ENCODE measurements around the gene ZNF662.
"Not testable (repeated sequence)": the region's sequence is repeated elsewhere in the genome, so short reads cannot be mapped to it uniquely, and the experiment has no call there.

ZNF662 gene

DNA sequence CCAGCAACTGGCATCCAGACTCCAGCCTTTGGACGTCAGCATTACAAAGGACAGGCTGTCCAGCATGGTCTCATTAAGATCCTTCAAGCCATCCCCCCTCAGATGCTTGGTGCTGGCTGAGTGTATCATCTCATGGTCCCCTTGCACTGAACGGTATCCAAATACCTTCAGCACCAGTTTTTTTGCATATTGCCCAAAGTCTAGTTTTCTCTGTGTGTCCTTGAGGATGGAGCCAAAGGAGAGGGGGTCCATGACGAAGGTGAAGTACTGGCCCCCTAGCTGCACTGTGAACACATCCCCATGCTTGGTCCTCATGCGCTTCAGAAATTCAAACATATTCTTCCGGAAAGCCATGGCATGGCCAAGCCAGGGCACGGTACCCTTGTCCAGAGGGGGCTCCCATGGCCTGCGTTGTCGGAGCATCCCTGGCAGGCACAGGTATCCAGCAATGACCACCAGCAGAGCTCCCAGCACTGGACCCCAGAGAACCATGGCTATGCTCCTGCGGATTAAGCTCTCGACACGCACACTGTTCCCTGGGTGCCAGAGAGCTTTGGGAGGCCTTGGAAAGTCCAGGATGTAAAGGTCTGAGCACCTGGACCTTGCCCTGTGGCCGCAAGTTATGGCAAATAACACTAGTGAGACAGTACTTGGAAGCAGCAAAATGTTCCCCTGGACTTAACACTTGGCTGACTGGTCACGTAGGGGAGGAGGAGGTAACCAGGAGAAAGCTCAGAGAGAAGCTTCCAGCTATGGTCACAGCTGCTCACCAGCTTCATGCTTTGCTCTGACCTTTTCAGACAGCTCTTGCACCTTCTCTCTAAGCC lies 30.4 kb upstream of the ZNF662 start, which contains the start of gene CYP8B1:
Gene CYP8B1, minus strand, starts transcription at position 555 of the 827 bp plus-strand sequence. Its CDS starts 63 bp downstream, at position 492.
- Histone ChIP-seq H3K36me3 (ENCODE audit: control insufficient read depth, insufficient read depth, low read length, severe bottlenecking) (no peaks in the 10 kb centered on the region), H3K9me3 (ENCODE audit: control insufficient read depth, low read length) (no peaks in the 10 kb centered on the region), H3K9ac (ENCODE audit: low read length) (no peak within 1 kb of the TSS), H3K4me1 (ENCODE audit: control insufficient read depth, insufficient read depth, low read length) (peaks cover 26% of the 10 kb centered on the region), H3K4me3 (ENCODE audit: low read length) (no peak within 1 kb of the TSS), H3K27me3 (replicated peaks; ENCODE audit: control insufficient read depth, insufficient read depth, low read length) (no peaks in the 10 kb centered on the region)
- no peak for DNase-seq (ENCODE audit: low read depth)

DNA sequence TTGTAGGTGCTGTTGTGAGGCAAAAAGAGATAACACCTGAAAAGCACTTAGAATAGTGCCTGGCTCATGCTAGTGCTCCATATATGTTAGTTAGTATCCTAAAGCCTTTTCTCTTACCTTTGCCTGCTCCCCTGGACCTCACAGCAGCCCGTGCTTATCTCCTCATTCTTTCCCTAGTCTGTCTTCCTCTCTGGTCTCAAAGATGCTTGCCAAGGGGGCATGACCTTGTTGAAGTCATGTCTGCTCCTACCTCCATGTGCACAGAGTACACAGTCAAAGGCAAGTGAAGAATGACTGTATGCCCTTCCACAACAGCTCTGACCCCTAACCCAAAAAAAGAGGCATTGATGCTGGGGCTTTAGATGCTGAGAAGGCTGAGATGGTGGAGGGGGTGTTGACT lies 29.5 kb upstream of the ZNF662 start:
- Histone ChIP-seq H3K9ac (ENCODE audit: low read length) (no peak overlapping the region), H3K4me3 (ENCODE audit: low read length) (no peak overlapping the region), H3K27me3 (replicated peaks; ENCODE audit: control insufficient read depth, insufficient read depth, low read length) (no peaks in the 10 kb centered on the region), H3K9me3 (ENCODE audit: control insufficient read depth, low read length) (no peaks in the 10 kb centered on the region), H3K36me3 (ENCODE audit: control insufficient read depth, insufficient read depth, low read length, severe bottlenecking) (no peaks in the 10 kb centered on the region), H3K4me1 (ENCODE audit: control insufficient read depth, insufficient read depth, low read length) (peaks cover 31% of the 10 kb centered on the region)
- no peak for DNase-seq (ENCODE audit: low read depth)

DNA sequence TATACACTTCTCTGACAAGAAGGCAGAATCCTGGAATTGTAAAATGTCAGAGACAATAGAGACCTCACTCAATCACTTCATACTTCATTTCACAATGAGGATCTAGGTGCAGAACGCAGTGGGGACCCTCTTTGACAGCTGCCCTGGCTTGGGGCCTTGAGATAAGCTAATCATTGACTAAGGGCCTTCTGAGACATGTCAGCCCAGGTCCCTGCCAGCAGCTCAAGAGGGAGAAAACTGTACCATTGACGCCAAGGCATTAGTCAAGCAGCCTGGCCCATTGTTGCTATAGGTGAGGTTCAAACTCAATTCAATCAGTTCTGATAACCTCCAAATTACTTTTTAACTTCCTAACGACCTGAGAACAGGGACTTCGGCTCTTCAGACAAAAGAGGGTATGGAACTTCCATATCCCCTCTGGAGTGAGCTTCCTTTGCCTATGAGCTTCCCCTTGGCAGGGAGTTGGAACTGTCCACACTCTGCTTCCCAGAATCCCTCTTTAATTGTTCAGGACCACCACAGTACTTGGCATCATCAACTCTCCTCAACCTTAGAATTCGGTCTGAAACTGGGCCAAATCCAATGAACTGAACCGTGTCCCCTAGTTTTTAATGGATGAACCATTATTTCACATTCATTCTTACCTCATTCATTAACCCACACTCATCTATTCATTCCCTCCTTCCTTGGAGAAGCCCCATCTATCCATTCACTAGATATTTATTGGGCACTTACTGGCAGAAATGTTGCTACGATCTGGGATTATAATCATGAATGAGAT lies 28.8 kb upstream of the ZNF662 start:
- Histone ChIP-seq H3K36me3 (ENCODE audit: control insufficient read depth, insufficient read depth, low read length, severe bottlenecking) (no peaks in the 10 kb centered on the region), H3K4me3 (ENCODE audit: low read length) (no peak overlapping the region), H3K9ac (ENCODE audit: low read length) (no peak overlapping the region), H3K4me1 (ENCODE audit: control insufficient read depth, insufficient read depth, low read length) (peaks cover 26% of the 10 kb centered on the region), H3K9me3 (ENCODE audit: control insufficient read depth, low read length) (no peaks in the 10 kb centered on the region), H3K27me3 (replicated peaks; ENCODE audit: control insufficient read depth, insufficient read depth, low read length) (no peaks in the 10 kb centered on the region)
- no peak for DNase-seq (ENCODE audit: low read depth)

DNA sequence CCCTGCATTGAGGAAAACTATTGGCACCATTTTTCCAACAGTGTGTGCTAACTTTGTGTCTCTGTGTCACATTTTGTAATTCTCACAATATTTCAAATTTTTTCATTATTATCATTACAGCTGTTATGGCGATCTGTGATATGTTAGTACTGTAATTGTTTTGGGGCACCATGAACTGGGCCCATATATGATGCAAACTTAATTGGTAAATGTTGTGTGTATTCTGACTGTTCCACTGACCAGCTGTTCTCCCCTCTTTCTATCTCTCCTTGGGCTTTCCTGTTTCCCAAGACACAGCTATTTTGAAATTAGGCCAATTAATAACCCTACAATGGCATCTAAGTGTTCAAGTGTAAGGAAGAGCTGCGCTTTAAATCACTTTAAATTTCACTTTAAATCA lies 28.1 kb upstream of the ZNF662 start:
- no peak overlapping the region for H3K9ac ChIP-seq (ENCODE audit: low read length)
- H3K27me3 ChIP-seq (replicated peaks; ENCODE audit: control insufficient read depth, insufficient read depth, low read length): no peaks in the 10 kb centered on the region
- DNase-seq (ENCODE audit: low read depth): no peak
- no peak overlapping the region for H3K4me3 ChIP-seq (ENCODE audit: low read length)
- H3K9me3 ChIP-seq (ENCODE audit: control insufficient read depth, low read length): no peaks in the 10 kb centered on the region
- no peaks in the 10 kb centered on the region for H3K36me3 ChIP-seq (ENCODE audit: control insufficient read depth, insufficient read depth, low read length, severe bottlenecking)
- peaks cover 18% of the 10 kb centered on the region for H3K4me1 ChIP-seq (ENCODE audit: control insufficient read depth, insufficient read depth, low read length)

DNA sequence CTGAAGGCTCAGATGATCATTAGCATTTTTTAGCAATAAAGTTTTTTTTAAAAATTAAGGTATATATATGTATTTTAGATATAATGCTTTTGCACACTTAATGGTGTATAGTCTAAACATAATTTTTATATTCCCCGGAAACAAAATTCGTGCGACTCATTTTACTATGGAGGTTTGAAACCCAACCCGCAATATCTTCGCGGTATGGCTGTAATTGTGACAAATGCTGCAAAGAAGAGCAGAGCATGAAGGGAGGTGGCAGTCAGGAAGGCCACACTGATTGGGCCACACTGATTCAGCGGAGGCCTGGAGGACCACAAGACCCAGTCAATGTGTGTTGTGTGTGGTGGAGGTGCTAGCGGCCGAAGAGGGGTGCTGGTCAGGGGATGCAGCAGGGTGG lies 25.8 kb upstream of the ZNF662 start:
- DNase-seq (ENCODE audit: low read depth): no peak
- peak overlapping the region; percentile 91 for H3K9ac ChIP-seq (ENCODE audit: low read length)
- H3K27me3 ChIP-seq (replicated peaks; ENCODE audit: control insufficient read depth, insufficient read depth, low read length): no peaks in the 10 kb centered on the region
- no peaks in the 10 kb centered on the region for H3K36me3 ChIP-seq (ENCODE audit: control insufficient read depth, insufficient read depth, low read length, severe bottlenecking)
- peak overlapping the region; percentile 79 for H3K4me3 ChIP-seq (ENCODE audit: low read length)
- H3K9me3 ChIP-seq (ENCODE audit: control insufficient read depth, low read length): no peaks in the 10 kb centered on the region
- peaks cover 17% of the 10 kb centered on the region for H3K4me1 ChIP-seq (ENCODE audit: control insufficient read depth, insufficient read depth, low read length)

DNA sequence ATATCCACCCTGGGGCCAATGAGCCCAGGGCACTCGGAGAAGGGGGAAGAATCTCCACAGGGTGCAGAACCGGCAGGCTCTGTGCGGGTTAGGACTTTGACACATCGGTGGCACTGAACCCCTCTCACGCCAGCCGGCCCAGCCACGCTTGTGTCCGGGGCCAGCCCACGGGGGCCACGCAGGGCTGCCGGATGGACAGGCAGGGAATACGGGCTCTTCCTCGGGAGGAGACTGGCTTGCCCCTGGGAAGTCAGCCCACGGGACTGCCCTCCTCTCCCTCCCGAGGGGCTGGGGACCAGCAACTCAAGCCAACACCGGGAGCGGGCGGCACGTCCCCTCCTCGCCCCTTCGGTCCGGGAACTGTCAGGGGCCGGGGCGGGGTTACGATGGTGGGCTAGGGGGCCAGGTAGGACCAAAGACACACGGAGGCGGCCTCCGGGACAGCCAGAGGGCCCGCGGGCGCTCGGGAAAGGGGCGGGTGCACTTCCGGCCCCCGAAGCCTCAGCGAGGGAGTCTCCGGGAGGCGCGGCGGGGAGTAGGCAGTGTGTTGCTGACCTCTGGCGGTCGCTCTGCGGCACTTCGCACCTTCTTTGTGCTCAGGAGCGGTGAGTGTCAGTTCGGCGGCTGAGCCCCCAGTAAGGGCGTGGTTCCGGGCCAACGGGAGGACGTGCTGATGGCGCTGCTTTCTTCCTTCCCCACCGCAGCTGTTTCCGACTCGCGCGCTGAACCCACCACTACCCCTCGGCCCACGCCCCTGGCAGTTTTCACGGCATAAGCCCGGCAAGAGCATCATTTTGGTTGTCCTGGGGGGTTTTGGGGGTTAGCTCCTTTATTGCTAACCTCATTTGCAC lies 25.1 kb upstream of the ZNF662 start:
- Histone ChIP-seq H3K4me3 (ENCODE audit: low read length) (peak overlapping the region; percentile 79), H3K4me1 (ENCODE audit: control insufficient read depth, insufficient read depth, low read length) (peaks cover 17% of the 10 kb centered on the region), H3K36me3 (ENCODE audit: control insufficient read depth, insufficient read depth, low read length, severe bottlenecking) (no peaks in the 10 kb centered on the region), H3K27me3 (replicated peaks; ENCODE audit: control insufficient read depth, insufficient read depth, low read length) (peaks cover 3% of the 10 kb centered on the region), H3K9ac (ENCODE audit: low read length) (peak overlapping the region; percentile 91), H3K9me3 (ENCODE audit: control insufficient read depth, low read length) (no peaks in the 10 kb centered on the region)
- peak; percentile 93 for DNase-seq (ENCODE audit: low read depth)

DNA sequence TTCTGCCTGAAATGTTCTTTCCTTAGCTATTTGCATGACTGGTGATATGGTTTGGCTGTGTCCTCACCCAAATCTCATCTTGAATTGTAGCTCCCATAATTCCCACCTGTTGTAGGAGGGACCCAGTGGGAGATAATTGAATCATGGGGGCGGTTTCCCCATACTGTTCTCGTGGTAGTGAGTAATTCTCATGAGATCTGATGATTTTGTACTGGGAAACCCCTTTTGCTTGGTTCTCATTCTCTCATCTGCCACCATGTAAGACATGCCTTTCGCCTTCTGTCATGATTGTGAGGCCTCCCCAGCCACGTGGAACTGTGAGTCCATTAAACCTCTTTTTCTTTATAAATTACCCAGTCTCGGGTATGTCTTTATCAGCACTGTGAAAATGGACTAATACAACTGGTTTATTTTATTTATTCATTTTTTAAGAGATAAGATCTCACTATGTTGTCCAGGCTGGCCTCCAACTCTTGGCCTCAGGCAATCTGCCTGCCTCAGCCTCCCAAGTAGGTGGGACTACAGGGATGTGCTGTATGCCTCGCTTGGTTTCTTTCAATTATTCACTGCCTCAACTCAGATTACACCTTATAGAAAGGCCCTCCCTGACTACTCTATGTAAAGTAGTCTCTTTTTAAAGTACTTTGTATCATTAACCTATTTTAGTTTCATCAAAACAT lies 22.6 kb upstream of the ZNF662 start:
- not testable (repeated sequence) for H3K4me1 ChIP-seq (ENCODE audit: control insufficient read depth, insufficient read depth, low read length); H3K9ac ChIP-seq (ENCODE audit: low read length); H3K4me3 ChIP-seq (ENCODE audit: low read length); H3K9me3 ChIP-seq (ENCODE audit: control insufficient read depth, low read length); DNase-seq (ENCODE audit: low read depth); H3K36me3 ChIP-seq (ENCODE audit: control insufficient read depth, insufficient read depth, low read length, severe bottlenecking)
- peaks cover 14% of the 10 kb centered on the region for H3K27me3 ChIP-seq (replicated peaks; ENCODE audit: control insufficient read depth, insufficient read depth, low read length)

DNA sequence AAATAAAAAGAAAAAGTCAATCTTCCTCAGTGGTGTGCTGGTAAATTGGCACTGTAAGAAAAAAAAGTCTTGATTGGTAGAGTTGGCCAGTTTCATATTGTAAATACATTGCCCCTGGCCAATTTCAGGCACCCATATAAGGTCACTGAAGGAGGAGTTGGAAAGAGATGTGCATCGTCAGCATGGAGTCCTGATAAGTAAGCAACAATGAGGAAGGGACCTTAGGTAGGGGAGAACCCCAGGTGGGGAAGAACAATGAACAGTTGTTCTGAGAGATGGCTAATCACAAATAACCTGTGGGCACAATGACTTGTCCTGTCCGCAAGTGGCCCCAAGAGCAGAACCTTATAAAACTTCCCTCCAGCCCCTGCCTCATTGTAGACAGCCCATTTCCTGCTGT lies 21.6 kb upstream of the ZNF662 start:
- no peaks in the 10 kb centered on the region for H3K36me3 ChIP-seq (ENCODE audit: control insufficient read depth, insufficient read depth, low read length, severe bottlenecking)
- DNase-seq (ENCODE audit: low read depth): no peak
- no peak overlapping the region for H3K4me3 ChIP-seq (ENCODE audit: low read length)
- H3K9ac ChIP-seq (ENCODE audit: low read length): no peak overlapping the region
- H3K27me3 ChIP-seq (replicated peaks; ENCODE audit: control insufficient read depth, insufficient read depth, low read length): peaks cover 14% of the 10 kb centered on the region
- H3K4me1 ChIP-seq (ENCODE audit: control insufficient read depth, insufficient read depth, low read length): peaks cover 9% of the 10 kb centered on the region
- no peaks in the 10 kb centered on the region for H3K9me3 ChIP-seq (ENCODE audit: control insufficient read depth, low read length)

DNA sequence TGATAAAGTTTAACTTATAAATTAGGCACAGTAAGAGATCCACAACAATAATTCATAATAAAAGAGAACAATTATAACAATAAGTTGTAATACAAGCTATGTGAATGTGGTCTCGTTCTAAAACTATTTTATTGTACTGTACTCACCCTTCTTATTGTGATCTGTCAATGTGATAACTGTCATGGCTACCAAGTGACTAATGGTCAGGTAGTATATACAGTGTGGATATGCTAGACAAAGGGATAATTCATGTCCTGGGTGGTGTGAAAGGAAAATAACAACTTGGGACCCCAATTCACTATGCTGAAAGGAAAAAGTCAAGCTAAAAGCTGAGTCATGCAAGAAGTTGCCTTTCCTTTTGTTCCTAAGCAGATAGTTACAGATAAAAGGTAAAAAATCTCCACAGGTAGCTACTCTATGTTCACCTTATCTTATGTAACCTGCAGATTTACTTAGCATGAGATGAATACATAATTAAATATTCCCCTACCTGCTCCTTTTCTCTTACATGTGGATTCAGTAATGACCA lies 19.6 kb upstream of the ZNF662 start:
- Histone ChIP-seq H3K4me3 (ENCODE audit: low read length) (no peak overlapping the region), H3K4me1 (ENCODE audit: control insufficient read depth, insufficient read depth, low read length) (peaks cover 1% of the 10 kb centered on the region), H3K9ac (ENCODE audit: low read length) (no peak overlapping the region), H3K36me3 (ENCODE audit: control insufficient read depth, insufficient read depth, low read length, severe bottlenecking) (no peaks in the 10 kb centered on the region), H3K27me3 (replicated peaks; ENCODE audit: control insufficient read depth, insufficient read depth, low read length) (peaks cover 14% of the 10 kb centered on the region), H3K9me3 (ENCODE audit: control insufficient read depth, low read length) (no peaks in the 10 kb centered on the region)
- no peak for DNase-seq (ENCODE audit: low read depth)

DNA sequence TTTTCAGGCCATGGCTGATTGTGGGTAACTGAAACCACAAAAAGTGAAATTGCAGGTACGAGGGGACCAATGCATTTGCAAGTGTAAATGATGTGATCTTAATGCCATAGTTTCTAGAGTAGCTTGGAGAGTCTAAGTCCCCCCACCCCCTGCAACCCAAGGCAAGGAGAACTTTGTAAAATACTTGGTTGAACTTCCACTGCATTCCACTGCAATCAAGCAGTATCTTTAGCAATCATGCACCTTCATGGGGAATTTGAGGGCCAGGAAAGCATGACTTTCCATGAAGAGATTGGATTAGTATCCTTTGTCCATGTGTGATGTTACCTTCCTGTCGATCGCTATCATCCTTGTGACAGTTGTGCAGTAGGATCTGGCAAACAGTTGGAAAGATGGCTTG lies 18.9 kb upstream of the ZNF662 start:
- no peak for DNase-seq (ENCODE audit: low read depth)
- no peak overlapping the region for H3K4me3 ChIP-seq (ENCODE audit: low read length)
- H3K9ac ChIP-seq (ENCODE audit: low read length): no peak overlapping the region
- H3K9me3 ChIP-seq (ENCODE audit: control insufficient read depth, low read length): no peaks in the 10 kb centered on the region
- no peaks in the 10 kb centered on the region for H3K4me1 ChIP-seq (ENCODE audit: control insufficient read depth, insufficient read depth, low read length)
- peaks cover 14% of the 10 kb centered on the region for H3K27me3 ChIP-seq (replicated peaks; ENCODE audit: control insufficient read depth, insufficient read depth, low read length)
- no peaks in the 10 kb centered on the region for H3K36me3 ChIP-seq (ENCODE audit: control insufficient read depth, insufficient read depth, low read length, severe bottlenecking)
